Ishikawa (cell line): ENCODE results near the gene LMBRD2.

Experiments
- CEBPB ChIP-seq: IDR thresholded peaks from 2 replicates; pipeline ENCODE4 v1.6.1; 2012
- CREB1 ChIP-seq: IDR thresholded peaks from 2 replicates; pipeline ENCODE4 v1.6.1; 2012; ENCODE audit warnings: low read depth
- EGR1 ChIP-seq: IDR thresholded peaks from 2 replicates; pipeline ENCODE4 v1.6.1; 2012
- EP300 ChIP-seq: IDR thresholded peaks from 2 replicates; pipeline ENCODE4 v1.6.1; 2012; ENCODE audit warnings: borderline replicate concordance
- FOXM1 ChIP-seq: IDR thresholded peaks from 2 replicates; pipeline ENCODE4 v1.6.1; 2012; ENCODE audit warnings: low read depth, borderline replicate concordance
- NFIC ChIP-seq: IDR thresholded peaks from 2 replicates; pipeline ENCODE4 v1.6.1; 2012
- RAD21 ChIP-seq: IDR thresholded peaks from 2 replicates; pipeline ENCODE4 v1.6.1; 2012; ENCODE audit warnings: low read depth
- TAF1 ChIP-seq: IDR thresholded peaks from 2 replicates; pipeline ENCODE4 v1.6.1; 2012; ENCODE audit warnings: low read depth, mild to moderate bottlenecking
- TCF12 ChIP-seq: IDR thresholded peaks from 2 replicates; pipeline ENCODE4 v1.6.1; 2012; ENCODE audit warnings: low read depth
- TEAD4 ChIP-seq: IDR thresholded peaks from 2 replicates; pipeline ENCODE4 v1.6.1; 2012
- YY1 ChIP-seq: IDR thresholded peaks from 2 replicates; pipeline ENCODE4 v1.6.1; 2012; ENCODE audit warnings: low read depth
- ZBTB7A ChIP-seq: IDR thresholded peaks from 2 replicates; pipeline ENCODE4 v1.6.1; 2012; ENCODE audit warnings: low read depth
- TF ChIP-seq, protein P1 (sequence below): IDR thresholded peaks from 2 replicates; pipeline ENCODE4 v1.6.1; 2012
- TF ChIP-seq, protein P2 (sequence below): IDR thresholded peaks from 2 replicates; pipeline ENCODE4 v1.6.1; 2012; ENCODE audit warnings: low read depth, mild to moderate bottlenecking
- TF ChIP-seq, protein P3 (sequence below): IDR thresholded peaks from 2 replicates; pipeline ENCODE4 v1.6.1; 2012

LMBRD2 gene

DNA sequence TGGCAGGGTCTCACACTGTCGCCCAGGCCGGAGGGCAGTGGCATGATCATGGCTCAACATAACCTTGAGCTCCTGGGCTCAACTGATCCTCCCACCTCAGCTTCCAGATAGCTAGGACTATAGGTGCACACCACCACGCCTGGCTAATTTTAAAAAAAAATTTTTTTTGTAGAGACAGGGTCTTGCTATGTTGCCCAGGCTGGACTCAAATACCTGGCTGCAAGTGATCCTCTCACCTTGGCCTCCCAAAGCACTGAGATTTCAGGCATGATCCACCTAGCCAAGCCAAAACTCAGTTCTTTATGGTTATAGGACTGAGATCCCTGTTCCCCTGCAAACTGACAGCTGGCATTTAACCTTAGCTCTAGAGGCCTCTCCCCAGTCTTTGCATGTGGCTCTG lies 5.3 kb downstream of the LMBRD2 start:
- TF ChIP-seq NFIC (no peak), ZBTB7A (no peak), TAF1 (no peak), FOXM1 (no peak), EGR1 (no peak), RAD21 (no peak), EP300 (no peak)
- TF ChIP-seq, protein P1, sequence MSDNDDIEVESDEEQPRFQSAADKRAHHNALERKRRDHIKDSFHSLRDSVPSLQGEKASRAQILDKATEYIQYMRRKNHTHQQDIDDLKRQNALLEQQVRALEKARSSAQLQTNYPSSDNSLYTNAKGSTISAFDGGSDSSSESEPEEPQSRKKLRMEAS = no peak

DNA sequence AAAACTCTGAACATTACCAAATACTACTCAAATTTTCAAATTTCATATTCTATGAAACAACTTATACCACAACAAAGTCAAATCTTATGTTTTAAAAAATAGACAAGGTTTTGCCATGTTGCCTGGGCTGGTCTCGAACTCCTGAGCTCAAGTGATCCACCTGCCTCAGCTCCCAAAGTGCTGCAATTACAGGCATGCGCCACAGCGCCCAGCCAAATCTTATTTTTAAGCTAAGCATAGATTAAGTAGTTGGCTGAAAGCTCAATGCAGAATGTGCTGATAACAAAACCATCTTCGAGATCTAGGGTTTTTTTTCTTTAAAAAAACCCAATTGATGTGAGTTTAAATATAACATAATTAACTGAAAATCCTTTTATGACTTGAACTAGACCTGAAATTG lies 6.4 kb downstream of the LMBRD2 start:
- no peak for TF ChIP-seq CEBPB

DNA sequence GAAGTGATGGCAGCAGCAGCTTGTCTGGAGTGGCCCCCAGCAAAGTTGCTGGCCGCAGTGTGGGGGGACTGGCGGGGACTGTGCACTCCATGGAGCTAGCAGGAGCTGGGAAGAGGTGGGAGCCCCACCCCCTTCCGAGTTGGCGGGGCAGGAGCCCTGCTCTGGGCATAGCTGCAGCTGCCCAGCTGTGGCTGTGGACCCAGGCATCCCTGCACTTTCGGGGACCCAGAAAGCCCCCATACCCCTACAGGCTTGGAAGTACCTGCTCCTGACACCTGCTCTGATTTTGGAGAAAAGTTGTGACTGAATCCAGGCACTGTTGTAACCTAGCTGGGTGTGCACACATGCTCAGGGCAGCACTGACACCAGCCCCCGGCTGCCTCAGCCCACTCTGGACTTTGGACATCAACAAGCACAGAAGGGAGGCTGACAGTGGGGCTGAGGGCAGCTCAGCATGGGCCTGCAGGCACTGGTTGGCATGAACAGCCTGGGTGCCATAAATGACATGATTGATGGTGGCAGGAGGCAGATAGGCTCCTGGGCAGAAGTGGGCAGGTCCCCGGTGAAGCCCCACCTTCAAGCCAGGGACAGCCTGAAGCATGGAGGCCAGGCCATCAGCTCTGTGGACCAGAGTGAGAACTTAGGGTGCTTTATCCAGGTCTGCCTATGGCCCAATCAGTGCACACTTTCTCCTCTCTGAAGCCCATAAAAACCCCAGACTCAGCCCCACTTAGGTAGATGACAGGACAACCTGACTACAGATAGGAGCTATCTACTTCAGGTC lies 12.6 kb downstream of the LMBRD2 start:
- TF ChIP-seq TAF1 (no peak), NFIC (no peak), CREB1 (no peak), RAD21 (no peak), CEBPB (no peak)
- TF ChIP-seq, protein P2, sequence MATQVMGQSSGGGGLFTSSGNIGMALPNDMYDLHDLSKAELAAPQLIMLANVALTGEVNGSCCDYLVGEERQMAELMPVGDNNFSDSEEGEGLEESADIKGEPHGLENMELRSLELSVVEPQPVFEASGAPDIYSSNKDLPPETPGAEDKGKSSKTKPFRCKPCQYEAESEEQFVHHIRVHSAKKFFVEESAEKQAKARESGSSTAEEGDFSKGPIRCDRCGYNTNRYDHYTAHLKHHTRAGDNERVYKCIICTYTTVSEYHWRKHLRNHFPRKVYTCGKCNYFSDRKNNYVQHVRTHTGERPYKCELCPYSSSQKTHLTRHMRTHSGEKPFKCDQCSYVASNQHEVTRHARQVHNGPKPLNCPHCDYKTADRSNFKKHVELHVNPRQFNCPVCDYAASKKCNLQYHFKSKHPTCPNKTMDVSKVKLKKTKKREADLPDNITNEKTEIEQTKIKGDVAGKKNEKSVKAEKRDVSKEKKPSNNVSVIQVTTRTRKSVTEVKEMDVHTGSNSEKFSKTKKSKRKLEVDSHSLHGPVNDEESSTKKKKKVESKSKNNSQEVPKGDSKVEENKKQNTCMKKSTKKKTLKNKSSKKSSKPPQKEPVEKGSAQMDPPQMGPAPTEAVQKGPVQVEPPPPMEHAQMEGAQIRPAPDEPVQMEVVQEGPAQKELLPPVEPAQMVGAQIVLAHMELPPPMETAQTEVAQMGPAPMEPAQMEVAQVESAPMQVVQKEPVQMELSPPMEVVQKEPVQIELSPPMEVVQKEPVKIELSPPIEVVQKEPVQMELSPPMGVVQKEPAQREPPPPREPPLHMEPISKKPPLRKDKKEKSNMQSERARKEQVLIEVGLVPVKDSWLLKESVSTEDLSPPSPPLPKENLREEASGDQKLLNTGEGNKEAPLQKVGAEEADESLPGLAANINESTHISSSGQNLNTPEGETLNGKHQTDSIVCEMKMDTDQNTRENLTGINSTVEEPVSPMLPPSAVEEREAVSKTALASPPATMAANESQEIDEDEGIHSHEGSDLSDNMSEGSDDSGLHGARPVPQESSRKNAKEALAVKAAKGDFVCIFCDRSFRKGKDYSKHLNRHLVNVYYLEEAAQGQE = no peak
- TF ChIP-seq, protein P3, sequence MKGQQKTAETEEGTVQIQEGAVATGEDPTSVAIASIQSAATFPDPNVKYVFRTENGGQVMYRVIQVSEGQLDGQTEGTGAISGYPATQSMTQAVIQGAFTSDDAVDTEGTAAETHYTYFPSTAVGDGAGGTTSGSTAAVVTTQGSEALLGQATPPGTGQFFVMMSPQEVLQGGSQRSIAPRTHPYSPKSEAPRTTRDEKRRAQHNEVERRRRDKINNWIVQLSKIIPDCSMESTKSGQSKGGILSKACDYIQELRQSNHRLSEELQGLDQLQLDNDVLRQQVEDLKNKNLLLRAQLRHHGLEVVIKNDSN = no peak

DNA sequence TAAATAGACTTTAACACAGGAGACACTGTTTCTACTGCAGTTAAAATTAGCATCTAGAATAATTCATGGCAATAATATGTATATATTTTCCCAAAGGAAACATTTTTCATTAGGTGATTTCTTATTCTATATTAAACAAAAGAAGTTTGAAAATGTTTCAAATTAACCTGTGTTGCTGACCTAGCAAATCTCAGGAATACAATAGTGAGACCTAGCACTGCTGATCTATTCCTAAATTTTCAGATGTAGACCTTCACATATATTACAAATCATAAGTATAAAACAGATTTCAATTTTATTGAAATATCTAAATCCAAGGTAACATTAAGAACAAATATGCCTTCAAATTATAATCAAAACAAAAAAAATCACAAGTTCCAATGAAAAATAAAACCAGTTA lies 15.1 kb downstream of the LMBRD2 start:
- TF ChIP-seq TAF1 (no peak), TCF12 (no peak), YY1 (no peak), CEBPB (no peak), EGR1 (no peak), TEAD4 (no peak), ZBTB7A (no peak), FOXM1 (no peak)
- TF ChIP-seq, protein P3 = no peak
- TF ChIP-seq, protein P2 = no peak
- TF ChIP-seq, protein P1 = no peak

DNA sequence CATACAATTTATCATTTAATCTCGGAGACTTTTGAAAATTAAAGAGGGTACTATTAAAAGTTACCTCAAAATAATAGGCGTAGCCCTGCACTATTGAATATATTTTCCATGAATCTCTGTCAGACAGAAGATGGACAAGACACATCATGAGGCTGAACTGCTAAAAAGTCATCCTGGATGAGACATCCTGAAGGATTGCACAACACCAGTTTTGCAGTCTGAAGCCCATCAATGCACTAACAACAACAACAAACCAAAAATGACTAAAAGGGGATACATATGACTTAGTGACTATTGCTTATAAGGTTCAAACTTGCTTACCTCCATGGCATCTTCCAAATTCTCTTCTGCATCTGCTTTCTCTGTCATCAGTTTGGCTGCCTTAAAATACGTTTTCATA lies 15.7 kb downstream of the LMBRD2 start:
- TF ChIP-seq TCF12 = no peak
- TF ChIP-seq, protein P2 = no peak
- TF ChIP-seq FOXM1 = no peak
- TF ChIP-seq CREB1 = no peak
- no peak for TF ChIP-seq RAD21
- TF ChIP-seq ZBTB7A = no peak
- TF ChIP-seq, protein P1 = no peak
- no peak for TF ChIP-seq NFIC
- no peak for TF ChIP-seq TEAD4
- no peak for TF ChIP-seq EP300
- TF ChIP-seq, protein P3 = no peak
- no peak for TF ChIP-seq EGR1
- TF ChIP-seq CEBPB = no peak
